Measurements from ENCODE around the gene ABCA2.
A peak's percentile ranks its signal among the peaks of the same experiment; 100 is the strongest.

ABCA2 gene

GRCh38 chr9:137051145-137051724 is 23.2 kb upstream of the ABCA2 start:
- H3K27ac ChIP-seq, result no peak overlapping the region
- no peak for DNase-seq (ENCODE audit: low read depth, low spot score)

GRCh38 chr9:137050570-137050969 is 22.5 kb upstream of the ABCA2 start:
- TF ChIP-seq FOXP2 (optimal IDR thresholded peaks at IDR 0.05; ENCODE audit: control extremely low read depth, extremely low read length, insufficient read depth), result no peak
- no peak for TF ChIP-seq EZH2 (IDR thresholded peaks at IDR 0.05)
- TF ChIP-seq POLR2AphosphoS5 (IDR thresholded peaks at IDR 0.05; ENCODE audit: borderline replicate concordance, low read depth, low read length), result no peak
- no peak for DNase-seq (ENCODE audit: low read depth, low spot score)

More at GRCh38 chr9:137051145-137051724, 23.2 kb upstream of the ABCA2 start:
- no peak overlapping the region for H3K9ac ChIP-seq (ENCODE audit: insufficient read length)
- no peak overlapping the region for H3K4me3 ChIP-seq
- no peaks in the 10 kb centered on the region for H3K36me3 ChIP-seq (ENCODE audit: insufficient read depth, low read length)
- no peak for TF ChIP-seq EZH2 (IDR thresholded peaks at IDR 0.05)
- no peaks in the 10 kb centered on the region for H3K9me3 ChIP-seq (ENCODE audit: low read depth, low read length)

GRCh38 chr9:137049544-137050449 is 21.8 kb upstream of the ABCA2 start:
- no peak for TF ChIP-seq EZH2 (IDR thresholded peaks at IDR 0.05)
- TF ChIP-seq POLR2AphosphoS5 (IDR thresholded peaks at IDR 0.05; ENCODE audit: borderline replicate concordance, low read depth, low read length), result no peak
- TF ChIP-seq FOXP2 (optimal IDR thresholded peaks at IDR 0.05; ENCODE audit: control extremely low read depth, extremely low read length, insufficient read depth), result no peak
- no peak overlapping the region for H3K9ac ChIP-seq (ENCODE audit: insufficient read length)
- DNase-seq (ENCODE audit: low read depth, low spot score), result no peak
- no peak overlapping the region for H3K27ac ChIP-seq
- no peaks in the 10 kb centered on the region for H3K9me3 ChIP-seq (ENCODE audit: low read depth, low read length)
- H3K4me3 ChIP-seq, result no peak overlapping the region
- no peaks in the 10 kb centered on the region for H3K36me3 ChIP-seq (ENCODE audit: insufficient read depth, low read length)

More at GRCh38 chr9:137050570-137050969, 22.5 kb upstream of the ABCA2 start:
- H3K9me3 ChIP-seq (ENCODE audit: low read depth, low read length), result no peaks in the 10 kb centered on the region
- no peak overlapping the region for H3K4me3 ChIP-seq
- no peak overlapping the region for H3K9ac ChIP-seq (ENCODE audit: insufficient read length)
- no peaks in the 10 kb centered on the region for H3K36me3 ChIP-seq (ENCODE audit: insufficient read depth, low read length)
- H3K27ac ChIP-seq, result no peak overlapping the region

- Histone ChIP-seq H3K36me3 (ENCODE audit: insufficient read depth, low read length) (no peaks in the 10 kb centered on the region), H3K27ac (no peak overlapping the region), H3K4me3 (no peak overlapping the region; the same call in 1 of the 2 replicates), H3K9me3 (ENCODE audit: low read depth, low read length) (no peaks in the 10 kb centered on the region), H3K9ac (ENCODE audit: insufficient read length) (no peak overlapping the region)
- no peak for DNase-seq (ENCODE audit: low read depth, low spot score)
- TF ChIP-seq POLR2AphosphoS5 (IDR thresholded peaks at IDR 0.05; ENCODE audit: borderline replicate concordance, low read depth, low read length) (no peak), EZH2 (IDR thresholded peaks at IDR 0.05) (no peak), FOXP2 (optimal IDR thresholded peaks at IDR 0.05; ENCODE audit: control extremely low read depth, extremely low read length, insufficient read depth) (no peak)
These were observed 20.9 kb upstream of the ABCA2 start for GRCh38 chr9:137048655-137049543.

- Histone ChIP-seq H3K9me3 (ENCODE audit: low read depth, low read length) (no peaks in the 10 kb centered on the region), H3K27ac (no peak within 1 kb of the TSS), H3K9ac (ENCODE audit: insufficient read length) (peak within 1 kb of the TSS; percentile 59), H3K4me3 (peak within 1 kb of the TSS; percentile 92), H3K36me3 (ENCODE audit: insufficient read depth, low read length) (no peaks in the 10 kb centered on the region)
- no peak for DNase-seq (ENCODE audit: low read depth, low spot score)
- no peak for TF ChIP-seq FOXP2 (optimal IDR thresholded peaks at IDR 0.05; ENCODE audit: control extremely low read depth, extremely low read length, insufficient read depth)
- peak; percentile 62; the same call in 1 of the 2 replicates for TF ChIP-seq POLR2AphosphoS5 (IDR thresholded peaks at IDR 0.05; ENCODE audit: borderline replicate concordance, low read depth, low read length)
- TF ChIP-seq EZH2 (IDR thresholded peaks at IDR 0.05), result no peak
These were observed 18.2 kb upstream of the ABCA2 start, which contains the start of gene NPDC1 for GRCh38 chr9:137046088-137046787. NPDC1 (minus strand) TSS chr9:137046177; CDS start chr9:137045989, 188 bp downstream.

- Histone ChIP-seq H3K36me3 (ENCODE audit: insufficient read depth, low read length) (no peaks in the 10 kb centered on the region), H3K4me3 (peak overlapping the region; percentile 92), H3K9me3 (ENCODE audit: low read depth, low read length) (no peaks in the 10 kb centered on the region), H3K9ac (ENCODE audit: insufficient read length) (peak overlapping the region; percentile 59), H3K27ac (no peak overlapping the region)
- TF ChIP-seq POLR2AphosphoS5 (IDR thresholded peaks at IDR 0.05; ENCODE audit: borderline replicate concordance, low read depth, low read length) (no peak), EZH2 (IDR thresholded peaks at IDR 0.05) (no peak), FOXP2 (optimal IDR thresholded peaks at IDR 0.05; ENCODE audit: control extremely low read depth, extremely low read length, insufficient read depth) (no peak)
- no peak for DNase-seq (ENCODE audit: low read depth, low spot score)
These were observed 17.5 kb upstream of the ABCA2 start for GRCh38 chr9:137045294-137046087.

Measured in SK-N-MC (cell line).